CD4-positive, alpha-beta T cell treated with Interleukin-17A for 4 hours (primary cell): ENCODE data around the gene ANO8.
A peak's percentile ranks its signal among the peaks of the same experiment; 100 is the strongest.

Experiments
- DNase-seq: peaks from one replicate; pipeline ENCODE4 v3.0.0-alpha.2; 2020; ENCODE audit warnings: mixed read lengths

ANO8 gene

GRCh38 chr19:17341845-17342244 is 7.2 kb upstream of the ANO8 start:
- no peak for DNase-seq

- no peak for DNase-seq
These were observed 6.7 kb upstream of the ANO8 start for GRCh38 chr19:17341386-17341785.

- DNase-seq: no peak
These were observed 6.3 kb upstream of the ANO8 start for GRCh38 chr19:17340871-17341357.

DNA sequence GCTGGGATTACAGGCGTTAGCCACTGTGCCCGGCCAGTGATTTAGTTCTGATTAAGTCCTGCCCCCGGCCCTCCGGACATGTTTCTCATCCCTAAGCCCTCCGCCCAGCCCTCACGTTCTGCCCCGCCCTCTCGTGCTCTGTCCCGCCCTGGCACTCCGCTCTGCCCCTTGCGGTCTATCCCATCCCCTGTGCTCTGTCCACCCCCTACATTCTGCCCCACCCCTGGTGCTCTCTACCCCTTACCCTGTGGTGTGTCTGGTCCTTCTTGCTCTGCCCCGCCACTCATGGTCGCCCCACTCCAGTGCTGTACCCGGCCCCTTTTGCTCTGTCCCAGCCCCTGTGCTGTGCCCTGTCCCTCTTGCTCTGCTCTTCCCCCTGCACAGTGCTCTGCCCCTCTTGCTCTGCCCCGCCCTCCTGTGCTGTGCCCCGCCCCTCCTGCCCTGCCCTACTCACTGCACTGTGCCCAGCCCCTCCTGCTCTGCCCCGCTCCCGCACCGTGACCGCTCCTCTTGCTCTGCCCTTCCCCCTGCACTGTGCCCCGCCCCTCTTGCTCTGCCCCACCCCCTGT is 5.7 kb upstream of the ANO8 start:
- DNase-seq: no peak

DNA sequence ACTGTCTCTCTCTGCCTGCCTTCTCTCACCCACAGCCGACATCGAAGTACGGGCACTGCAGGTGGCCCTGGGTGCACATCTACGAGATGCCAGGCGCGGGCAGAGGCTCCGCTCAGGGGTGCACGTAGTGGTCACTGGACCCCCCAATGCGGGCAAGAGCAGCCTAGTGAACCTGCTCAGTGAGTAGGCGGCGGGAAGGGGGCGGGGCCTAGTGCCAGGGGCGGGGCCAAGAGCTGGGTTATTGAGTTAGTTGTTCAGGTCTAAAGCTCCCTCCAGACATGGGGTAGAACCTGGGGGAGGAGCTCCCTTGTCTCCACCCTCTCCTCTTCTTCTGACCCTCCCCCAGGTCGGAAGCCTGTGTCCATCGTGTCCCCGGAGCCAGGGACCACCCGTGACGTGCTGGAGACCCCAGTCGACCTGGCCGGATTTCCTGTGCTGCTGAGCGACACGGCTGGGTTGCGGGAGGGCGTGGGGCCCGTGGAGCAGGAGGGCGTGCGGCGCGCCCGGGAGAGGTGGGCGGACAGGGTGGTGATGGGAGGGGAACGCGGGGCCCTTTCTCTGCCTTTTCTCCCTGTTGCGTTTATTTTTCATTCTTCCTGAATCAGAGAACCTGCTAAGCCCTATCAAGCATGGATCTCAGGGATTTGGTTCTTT is 4.6 kb upstream of the ANO8 start:
- peak; percentile 50 for DNase-seq

DNA sequence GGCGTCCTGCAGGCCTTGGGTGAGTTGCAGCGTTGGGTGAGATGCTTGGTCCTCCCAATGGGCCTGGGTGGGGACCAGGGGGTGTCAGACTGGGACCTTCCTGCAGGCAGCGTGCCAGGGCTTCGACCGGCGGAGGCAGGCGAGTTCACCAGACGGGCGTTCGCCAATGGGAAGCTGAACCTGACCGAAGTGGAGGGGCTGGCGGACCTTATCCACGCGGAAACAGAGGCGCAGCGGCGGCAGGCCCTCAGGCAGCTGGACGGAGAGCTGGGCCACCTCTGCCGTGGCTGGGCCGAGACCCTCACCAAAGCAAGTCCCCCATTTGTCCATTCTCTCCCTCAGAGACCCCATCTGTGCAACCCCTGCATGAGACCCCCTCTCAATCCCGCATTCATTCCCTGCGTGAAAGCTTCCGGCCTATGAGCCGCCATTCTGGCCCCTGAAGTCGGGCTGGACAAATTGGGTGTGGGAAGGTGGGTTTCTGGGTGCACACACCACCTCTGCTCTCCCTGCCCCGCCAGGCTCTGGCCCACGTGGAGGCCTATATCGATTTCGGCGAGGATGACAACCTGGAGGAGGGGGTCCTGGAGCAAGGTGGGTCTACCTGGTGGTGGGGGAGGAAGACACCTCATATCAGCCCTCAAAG is 3.9 kb upstream of the ANO8 start:
- DNase-seq: no peak

DNA sequence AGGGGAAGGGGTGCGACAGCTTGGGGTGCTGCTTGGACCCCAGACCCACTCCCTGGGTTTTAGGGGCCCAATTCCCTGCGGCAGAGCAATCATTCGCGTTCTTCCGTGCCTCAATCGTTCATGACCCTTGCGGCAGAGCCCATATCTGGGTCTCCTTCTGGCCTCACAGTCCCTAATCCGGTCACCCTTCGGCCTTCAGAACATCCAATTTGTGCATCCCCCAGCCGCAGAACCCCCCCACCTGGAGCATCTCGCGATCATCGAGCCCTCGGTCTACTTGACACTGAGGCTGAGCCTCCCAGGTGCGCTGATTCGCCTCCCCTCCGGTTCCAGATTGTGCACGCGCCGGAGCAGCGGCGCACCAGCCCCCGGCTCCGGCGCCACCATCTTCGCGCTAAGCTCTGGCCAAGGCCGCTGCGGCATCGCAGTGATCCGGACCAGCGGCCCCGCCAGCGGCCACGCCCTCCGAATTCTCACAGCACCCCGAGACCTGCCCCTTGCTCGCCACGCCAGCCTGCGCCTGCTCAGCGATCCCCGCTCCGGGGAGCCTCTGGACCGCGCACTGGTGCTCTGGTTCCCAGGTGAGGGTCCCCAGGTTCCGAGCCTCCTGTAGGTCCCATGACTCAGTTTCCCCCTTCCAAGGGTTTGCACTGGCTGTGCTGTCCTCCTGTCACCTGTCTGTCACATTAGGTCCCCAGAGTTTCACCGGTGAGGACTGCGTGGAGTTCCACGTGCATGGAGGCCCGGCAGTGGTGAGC is 3.2 kb upstream of the ANO8 start:
- DNase-seq: peak; percentile 46

- peak; percentile 98 for DNase-seq
These were observed 2.4 kb upstream of the ANO8 start, which contains the start of gene GTPBP3 for GRCh38 chr19:17336872-17337674. GTPBP3 (plus strand) TSS chr19:17337553; CDS start chr19:17337612, 59 bp downstream.

DNA sequence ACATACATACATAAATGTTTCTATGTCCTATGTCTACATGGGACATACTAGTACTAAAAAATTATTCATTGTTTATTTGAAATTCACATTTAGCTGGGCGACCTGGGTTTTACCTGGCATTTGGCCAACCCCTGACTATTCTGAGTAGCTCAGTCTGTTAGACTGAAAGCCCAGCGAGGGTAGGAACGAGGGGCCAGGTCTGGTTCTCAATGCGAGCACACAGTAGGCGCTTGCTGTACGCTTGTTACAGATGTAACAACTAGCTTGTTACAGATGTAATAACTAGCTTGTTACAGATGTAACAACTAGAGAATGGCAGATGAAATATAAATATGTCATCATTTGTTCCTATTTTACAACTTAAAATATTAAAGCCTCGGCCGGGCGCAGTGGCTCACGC is 920 bp upstream of the ANO8 start:
- DNase-seq: no peak

GRCh38 chr19:17333611-17334413 is 843 bp downstream of the ANO8 start:
- DNase-seq: peak; percentile 89

DNA sequence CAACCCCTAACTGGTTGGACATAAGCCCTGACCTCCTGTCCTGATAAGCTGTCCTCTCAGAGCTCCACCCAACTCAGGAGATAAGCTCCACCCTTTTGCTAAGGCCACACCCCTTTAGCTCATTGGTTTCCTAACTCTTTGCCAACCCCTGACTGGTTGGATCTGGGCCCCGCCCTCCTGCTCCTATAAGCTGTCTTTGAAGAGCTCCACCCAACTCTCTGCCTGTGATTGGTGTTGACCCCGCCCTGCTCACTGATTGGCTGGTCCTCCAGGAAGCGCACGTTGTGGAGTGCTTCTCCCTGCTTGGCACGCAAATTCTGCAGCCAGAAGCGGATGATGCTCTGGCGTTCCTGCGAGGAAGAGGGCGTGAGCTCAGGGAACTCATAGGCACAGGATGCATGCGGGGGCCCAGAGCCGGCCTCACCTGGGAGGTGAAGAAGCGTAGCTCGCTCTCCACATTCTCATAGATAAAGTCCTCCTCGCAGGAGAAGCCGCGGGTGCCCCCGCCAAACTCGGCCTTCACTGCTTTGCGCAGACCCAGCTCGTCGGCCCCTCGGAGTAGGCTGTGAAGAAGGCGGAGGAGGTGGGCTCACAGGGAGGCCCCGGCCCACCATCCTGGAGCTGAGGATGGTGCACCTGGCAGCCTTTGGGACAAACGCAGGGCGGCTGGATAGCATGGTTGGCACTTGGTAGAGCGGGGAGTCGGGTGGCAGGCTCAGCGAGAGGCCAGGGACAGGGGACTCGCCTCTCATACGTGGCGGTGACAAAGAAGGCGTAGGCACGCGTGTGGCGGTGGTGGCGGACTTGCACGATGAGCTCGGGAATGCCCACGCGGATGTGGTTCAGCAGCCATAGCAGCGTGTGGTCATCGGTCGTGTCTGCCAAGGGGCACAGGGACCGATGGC is 1.7 kb downstream of the ANO8 start:
- no peak for DNase-seq

- DNase-seq: no peak
These were observed 2.3 kb downstream of the ANO8 start for GRCh38 chr19:17332360-17332676.

DNA sequence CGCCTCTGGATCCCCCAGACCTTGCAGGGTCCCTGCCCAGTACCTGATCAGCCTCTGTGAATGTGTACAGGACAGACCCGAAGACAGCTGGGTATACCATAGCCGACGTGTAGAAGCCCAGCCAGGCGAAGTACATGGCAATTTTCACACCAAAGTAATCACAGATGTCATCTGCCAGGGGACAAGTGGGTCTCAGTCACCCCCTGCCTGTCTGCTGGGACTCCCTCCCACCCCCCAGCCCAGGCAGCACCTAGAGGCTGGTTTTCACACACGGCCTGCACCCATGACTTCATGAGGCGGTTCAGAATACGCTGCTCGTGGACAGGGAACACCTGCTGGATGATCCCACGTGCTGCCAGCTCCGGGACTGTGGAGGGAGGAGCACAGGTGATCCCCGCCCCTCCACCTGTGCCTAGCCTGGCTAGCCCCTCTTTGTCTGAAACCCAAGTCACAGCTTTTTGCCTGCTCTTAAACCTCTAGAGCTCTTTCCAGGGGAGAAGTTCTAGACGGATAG is 3.6 kb downstream of the ANO8 start:
- DNase-seq: no peak

GRCh38 chr19:17330262-17331044 is 4.2 kb downstream of the ANO8 start:
- DNase-seq: no peak

DNA sequence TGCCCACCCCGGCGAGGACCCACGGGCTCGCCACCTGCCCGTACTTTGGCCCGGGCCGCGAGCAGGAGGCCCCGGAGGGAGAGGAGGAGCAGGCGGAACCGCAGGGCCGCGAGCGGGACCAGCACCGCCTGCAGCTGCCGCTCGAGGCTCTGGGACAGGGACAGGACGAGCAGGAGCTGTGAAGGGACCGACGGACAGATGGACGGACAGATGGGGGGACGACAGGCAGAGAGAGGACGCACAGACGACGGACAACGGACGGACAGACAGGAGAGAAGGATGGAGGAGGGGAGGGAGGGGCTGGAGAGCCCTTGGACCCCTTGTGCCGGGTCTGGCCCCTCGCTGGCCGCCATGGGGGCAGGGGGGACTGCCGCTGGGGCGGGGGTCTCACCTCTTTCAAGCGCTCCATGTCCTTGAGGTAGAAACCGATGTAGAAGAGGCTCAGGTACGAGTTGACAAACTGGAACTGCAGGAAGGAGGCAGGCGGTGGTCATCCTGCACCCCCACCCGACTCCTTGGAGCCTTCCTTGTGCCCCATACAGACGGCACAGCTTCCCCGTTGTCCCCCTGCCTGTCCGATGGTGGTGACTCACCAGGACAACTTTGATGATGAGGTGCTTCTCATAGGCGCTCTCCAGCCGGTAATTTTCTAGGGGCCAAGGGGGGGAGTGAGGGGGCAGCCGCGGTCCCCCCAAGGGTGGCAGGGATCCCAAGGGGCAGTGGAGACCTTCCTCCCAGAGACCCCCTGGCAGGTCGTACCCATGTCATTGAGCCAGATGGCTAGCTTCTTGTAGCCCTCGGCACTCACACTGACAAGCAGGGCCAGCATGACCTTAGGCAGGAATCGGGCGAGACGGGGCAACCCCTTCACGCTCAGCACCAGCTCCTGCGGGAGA is 5.0 kb downstream of the ANO8 start:
- DNase-seq: no peak

GRCh38 chr19:17328517-17329365 is 5.9 kb downstream of the ANO8 start:
- DNase-seq: peak; percentile 77

- DNase-seq: peak; percentile 84
These were observed 6.8 kb downstream of the ANO8 start for GRCh38 chr19:17327654-17328516.
